WTC11 (cell line): ENCODE results near the gene GLIPR1L2. TPM values are rescaled to one million over a fixed set of nuclear protein-coding genes. Genes with fewer than 3 reads are reported as not detected.

ENCODE experiments used
- ATAC-seq: fragments of 200-7000 bp; cut with Tn5 transposase; 2 replicates; pipeline ENCODE4 v1.10.0; 2021; ENCODE audit warnings: mild to moderate bottlenecking, moderate library complexity
- CTCF ChIA-PET: fragments of 300-600 bp; sonication (Branson Sonifier 250); formaldehyde crosslinking; loops from one replicate; lab custom pipeline; 2021; ENCODE audit warnings: antibody characterized with exemption; lab: Charles Lee
- POLR2A ChIA-PET: fragments of 350-600 bp; sonication (Branson Sonifier 250); formaldehyde crosslinking; loops from one replicate; lab custom pipeline; 2021; ENCODE audit warnings: antibody characterized with exemption; lab: Charles Lee
- DNase-seq: peaks from one replicate; pipeline ENCODE4 v3.0.0; 2021; ENCODE audit warnings: low spot score
- H3K27ac Mint-ChIP-seq: 2 replicates; pipeline ENCODE4 v1.8.0; 2021; ENCODE audit warnings: mixed read lengths
- H3K27me3 Mint-ChIP-seq: 2 replicates; pipeline ENCODE4 v1.8.0; 2021; ENCODE audit warnings: low read depth, mild to moderate bottlenecking, moderate library complexity, mixed read lengths
- H3K36me3 Mint-ChIP-seq: 2 replicates; pipeline ENCODE4 v1.8.0; 2021; ENCODE audit warnings: mixed read lengths
- H3K4me1 Mint-ChIP-seq: 2 replicates; pipeline ENCODE4 v1.8.0; 2022; ENCODE audit warnings: mixed read lengths
- H3K4me3 Mint-ChIP-seq: 2 replicates; pipeline ENCODE4 v1.8.0; 2021; ENCODE audit warnings: mild to moderate bottlenecking, moderate library complexity, mixed read lengths
- H3K9me3 Mint-ChIP-seq: 2 replicates; pipeline ENCODE4 v1.8.0; 2021; ENCODE audit warnings: mixed read lengths
- CREB1 ChIP-seq: sonication (generic); formaldehyde crosslinking; IDR thresholded peaks from 2 replicates; pipeline ENCODE4 v1.8.0; 2023; ENCODE audit warnings: mild to moderate bottlenecking, missing genetic modification reagents
- FOXJ3 ChIP-seq: sonication (generic); formaldehyde crosslinking; IDR thresholded peaks from 2 replicates; pipeline ENCODE4 v1.9.0; 2021; ENCODE audit warnings: missing genetic modification reagents, mild to moderate bottlenecking, borderline replicate concordance
- GABPB1 ChIP-seq: sonication (generic); formaldehyde crosslinking; IDR thresholded peaks from 2 replicates; pipeline ENCODE4 v1.8.1; 2023; ENCODE audit warnings: mild to moderate bottlenecking, missing genetic modification reagents
- JUN ChIP-seq: sonication (generic); formaldehyde crosslinking; IDR thresholded peaks from 2 replicates; pipeline ENCODE4 v1.8.0; 2023; ENCODE audit warnings: mild to moderate bottlenecking, missing genetic modification reagents
- MYBL2 ChIP-seq: sonication (generic); formaldehyde crosslinking; IDR thresholded peaks from 2 replicates; pipeline ENCODE4 v1.8.1; 2023; ENCODE audit warnings: mild to moderate bottlenecking, moderate library complexity, missing genetic modification reagents
- NFATC4 ChIP-seq: fragments of 250-450 bp; sonication (Bioruptor Pico); IDR thresholded peaks from 2 replicates; pipeline ENCODE4 v1.9.0; 2021; ENCODE audit warnings: mild to moderate bottlenecking
- NFE2L1 ChIP-seq: sonication (generic); formaldehyde crosslinking; IDR thresholded peaks from 2 replicates; pipeline ENCODE4 v1.8.1; 2023; ENCODE audit warnings: missing genetic modification reagents
- OVOL2 ChIP-seq: fragments of 250-450 bp; sonication (Bioruptor Pico); IDR thresholded peaks from 2 replicates; pipeline ENCODE4 v1.9.0; 2021; ENCODE audit warnings: mild to moderate bottlenecking, borderline replicate concordance
- RELA ChIP-seq: sonication (generic); formaldehyde crosslinking; IDR thresholded peaks from 2 replicates; pipeline ENCODE4 v1.8.1; 2022; ENCODE audit warnings: missing genetic modification reagents, mild to moderate bottlenecking, borderline replicate concordance
- SOX15 ChIP-seq: fragments of 250-450 bp; sonication (Bioruptor Pico); IDR thresholded peaks from 2 replicates; pipeline ENCODE4 v1.9.0; 2021; ENCODE audit warnings: mild to moderate bottlenecking
- TCF7 ChIP-seq: sonication (generic); formaldehyde crosslinking; IDR thresholded peaks from 2 replicates; pipeline ENCODE4 v1.8.0; 2022; ENCODE audit warnings: mild to moderate bottlenecking, low read depth, missing genetic modification reagents, moderate library complexity
- ZNF232 ChIP-seq: sonication (generic); formaldehyde crosslinking; IDR thresholded peaks from 2 replicates; pipeline ENCODE4 v1.8.0; 2022; ENCODE audit warnings: mild to moderate bottlenecking, missing genetic modification reagents
- ZNF263 ChIP-seq: sonication (generic); formaldehyde crosslinking; IDR thresholded peaks from 2 replicates; pipeline ENCODE4 v1.8.1; 2022; ENCODE audit warnings: low read depth, mild to moderate bottlenecking, moderate library complexity, missing genetic modification reagents
- ZNF317 ChIP-seq: sonication (generic); formaldehyde crosslinking; IDR thresholded peaks from 2 replicates; pipeline ENCODE4 v1.8.1; 2023; ENCODE audit warnings: low read depth, mild to moderate bottlenecking, moderate library complexity, missing genetic modification reagents, borderline replicate concordance
- ZNF416 ChIP-seq: fragments of 250-450 bp; sonication (Bioruptor Pico); IDR thresholded peaks from 2 replicates; pipeline ENCODE4 v1.9.0; 2021; ENCODE audit warnings: mild to moderate bottlenecking, inconsistent platforms
- ZNF423 ChIP-seq: fragments of 250-450 bp; sonication (Bioruptor Pico); IDR thresholded peaks from 2 replicates; pipeline ENCODE4 v2.1.2; 2022; ENCODE audit warnings: mild to moderate bottlenecking, moderate library complexity
- total RNA-seq: library from RNA; stranded (reverse); gene quantifications from 3 replicates; pipeline ENCODE4 v1.2.3, GENCODE V29; 2021
- TF ChIP-seq, protein P1 (sequence below): sonication (generic); formaldehyde crosslinking; IDR thresholded peaks from 2 replicates; pipeline ENCODE4 v1.8.1; 2022; ENCODE audit warnings: mild to moderate bottlenecking, moderate library complexity, missing genetic modification reagents
- TF ChIP-seq, protein P2 (sequence below): sonication (generic); formaldehyde crosslinking; IDR thresholded peaks from 2 replicates; pipeline ENCODE4 v1.8.1; 2022; ENCODE audit warnings: missing genetic modification reagents, borderline replicate concordance
- TF ChIP-seq, protein P3 (sequence below): fragments of 250-450 bp; sonication (Bioruptor Pico); IDR thresholded peaks from 2 replicates; pipeline ENCODE4 v1.9.0; 2021; ENCODE audit warnings: mild to moderate bottlenecking
- TF ChIP-seq, protein P4 (sequence below): sonication (generic); formaldehyde crosslinking; IDR thresholded peaks from 2 replicates; pipeline ENCODE4 v1.8.1; 2023; ENCODE audit warnings: mild to moderate bottlenecking, missing genetic modification reagents
- TF ChIP-seq, protein P5 (sequence below): sonication (generic); formaldehyde crosslinking; IDR thresholded peaks from 2 replicates; pipeline ENCODE4 v1.8.0; 2022; ENCODE audit warnings: mild to moderate bottlenecking, missing genetic modification reagents
- TF ChIP-seq, protein P6 (sequence below): sonication (generic); formaldehyde crosslinking; IDR thresholded peaks from 2 replicates; pipeline ENCODE4 v1.8.1; 2022; ENCODE audit warnings: mild to moderate bottlenecking, missing genetic modification reagents, moderate library complexity, borderline replicate concordance

Gene GLIPR1L2
- total RNA-seq, 1 experiment from 2014 or later: not detected

DNA sequence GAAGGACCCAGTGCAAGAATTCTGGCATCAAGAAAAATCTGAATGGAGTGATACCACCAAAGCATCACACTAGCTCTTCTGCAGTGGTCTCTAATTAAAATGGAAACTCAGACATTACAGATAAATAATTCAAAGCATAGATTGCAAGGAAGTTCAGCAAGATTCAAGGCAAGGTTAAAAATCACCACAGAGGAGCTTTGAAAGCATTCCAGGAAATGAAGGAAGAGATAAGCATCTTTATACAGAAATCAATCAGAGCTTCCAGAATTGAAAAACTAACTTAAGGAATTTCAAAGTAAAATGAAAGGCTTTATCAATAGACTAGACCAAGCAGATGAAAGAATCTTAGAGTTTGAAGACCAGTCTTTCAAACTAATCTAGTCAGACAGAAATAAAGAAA, 69.3 kb downstream of the GLIPR1L2 start (continued):
- TF ChIP-seq ZNF416 (CRISPR knock-in tag) (no peak), TCF7 (CRISPR knock-in tag) (no peak), ZNF232 (CRISPR knock-in tag) (no peak), SOX15 (CRISPR knock-in tag) (no peak), ZNF423 (no peak), FOXJ3 (no peak), JUN (CRISPR knock-in tag) (no peak), NFATC4 (CRISPR knock-in tag) (no peak), RELA (CRISPR knock-in tag) (no peak)
- TF ChIP-seq, protein P1, sequence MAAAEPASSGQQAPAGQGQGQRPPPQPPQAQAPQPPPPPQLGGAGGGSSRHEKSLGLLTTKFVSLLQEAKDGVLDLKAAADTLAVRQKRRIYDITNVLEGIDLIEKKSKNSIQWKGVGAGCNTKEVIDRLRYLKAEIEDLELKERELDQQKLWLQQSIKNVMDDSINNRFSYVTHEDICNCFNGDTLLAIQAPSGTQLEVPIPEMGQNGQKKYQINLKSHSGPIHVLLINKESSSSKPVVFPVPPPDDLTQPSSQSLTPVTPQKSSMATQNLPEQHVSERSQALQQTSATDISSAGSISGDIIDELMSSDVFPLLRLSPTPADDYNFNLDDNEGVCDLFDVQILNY (CRISPR knock-in tag): no peak
- TF ChIP-seq, protein P2, sequence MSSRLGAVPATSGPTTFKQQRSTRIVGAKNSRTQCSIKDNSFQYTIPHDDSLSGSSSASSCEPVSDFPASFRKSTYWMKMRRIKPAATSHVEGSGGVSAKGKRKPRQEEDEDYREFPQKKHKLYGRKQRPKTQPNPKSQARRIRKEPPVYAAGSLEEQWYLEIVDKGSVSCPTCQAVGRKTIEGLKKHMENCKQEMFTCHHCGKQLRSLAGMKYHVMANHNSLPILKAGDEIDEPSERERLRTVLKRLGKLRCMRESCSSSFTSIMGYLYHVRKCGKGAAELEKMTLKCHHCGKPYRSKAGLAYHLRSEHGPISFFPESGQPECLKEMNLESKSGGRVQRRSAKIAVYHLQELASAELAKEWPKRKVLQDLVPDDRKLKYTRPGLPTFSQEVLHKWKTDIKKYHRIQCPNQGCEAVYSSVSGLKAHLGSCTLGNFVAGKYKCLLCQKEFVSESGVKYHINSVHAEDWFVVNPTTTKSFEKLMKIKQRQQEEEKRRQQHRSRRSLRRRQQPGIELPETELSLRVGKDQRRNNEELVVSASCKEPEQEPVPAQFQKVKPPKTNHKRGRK (CRISPR knock-in tag): no peak
- TF ChIP-seq, protein P3, sequence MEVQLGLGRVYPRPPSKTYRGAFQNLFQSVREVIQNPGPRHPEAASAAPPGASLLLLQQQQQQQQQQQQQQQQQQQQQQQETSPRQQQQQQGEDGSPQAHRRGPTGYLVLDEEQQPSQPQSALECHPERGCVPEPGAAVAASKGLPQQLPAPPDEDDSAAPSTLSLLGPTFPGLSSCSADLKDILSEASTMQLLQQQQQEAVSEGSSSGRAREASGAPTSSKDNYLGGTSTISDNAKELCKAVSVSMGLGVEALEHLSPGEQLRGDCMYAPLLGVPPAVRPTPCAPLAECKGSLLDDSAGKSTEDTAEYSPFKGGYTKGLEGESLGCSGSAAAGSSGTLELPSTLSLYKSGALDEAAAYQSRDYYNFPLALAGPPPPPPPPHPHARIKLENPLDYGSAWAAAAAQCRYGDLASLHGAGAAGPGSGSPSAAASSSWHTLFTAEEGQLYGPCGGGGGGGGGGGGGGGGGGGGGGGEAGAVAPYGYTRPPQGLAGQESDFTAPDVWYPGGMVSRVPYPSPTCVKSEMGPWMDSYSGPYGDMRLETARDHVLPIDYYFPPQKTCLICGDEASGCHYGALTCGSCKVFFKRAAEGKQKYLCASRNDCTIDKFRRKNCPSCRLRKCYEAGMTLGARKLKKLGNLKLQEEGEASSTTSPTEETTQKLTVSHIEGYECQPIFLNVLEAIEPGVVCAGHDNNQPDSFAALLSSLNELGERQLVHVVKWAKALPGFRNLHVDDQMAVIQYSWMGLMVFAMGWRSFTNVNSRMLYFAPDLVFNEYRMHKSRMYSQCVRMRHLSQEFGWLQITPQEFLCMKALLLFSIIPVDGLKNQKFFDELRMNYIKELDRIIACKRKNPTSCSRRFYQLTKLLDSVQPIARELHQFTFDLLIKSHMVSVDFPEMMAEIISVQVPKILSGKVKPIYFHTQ (CRISPR knock-in tag): no peak
- TF ChIP-seq, all 79 proteins: peak for 0

DNA sequence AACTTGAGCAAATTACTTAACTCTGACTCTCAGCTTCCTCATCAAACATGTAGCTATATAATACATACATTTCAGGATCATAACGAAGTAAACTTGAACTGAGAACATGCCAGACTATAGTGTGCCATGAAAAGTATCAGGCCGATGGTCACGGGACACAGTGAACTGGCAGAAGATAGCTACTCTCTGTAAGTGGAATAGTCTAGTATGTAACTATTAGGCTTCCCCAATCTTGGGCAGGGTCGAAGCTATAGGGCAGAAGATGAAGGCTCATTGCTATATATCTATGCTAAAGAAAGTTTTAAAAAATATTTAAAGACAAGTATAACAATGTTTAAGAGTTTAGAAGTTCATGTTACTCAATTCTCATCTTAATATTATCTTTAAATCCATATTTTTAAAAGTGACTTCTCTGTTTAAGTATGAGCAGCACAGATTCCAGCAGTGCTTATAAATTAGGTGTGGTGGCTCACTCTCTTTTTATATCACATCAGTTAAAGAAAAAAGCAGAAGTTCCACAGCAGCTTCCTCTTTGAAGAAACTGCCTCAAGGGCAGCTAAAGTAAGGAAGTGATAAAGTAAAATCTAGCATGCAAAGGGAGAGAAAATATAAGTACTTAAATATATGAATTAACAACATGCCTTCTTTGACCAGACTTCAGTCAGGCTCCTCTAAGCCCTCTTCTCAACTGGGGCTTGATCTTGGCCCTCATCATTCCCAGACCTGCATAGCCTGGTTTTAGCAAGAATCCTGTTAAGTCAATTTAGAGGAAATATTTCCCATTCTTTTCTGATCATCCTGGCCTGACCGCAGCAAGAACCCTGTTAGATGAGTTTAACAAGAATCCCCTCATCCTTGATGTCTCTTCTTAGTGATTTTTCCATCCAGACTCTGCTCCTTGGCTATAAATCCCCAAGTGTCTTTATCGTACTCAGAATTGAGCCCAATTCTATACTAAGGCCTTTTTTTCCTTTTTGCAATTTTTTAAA, 81.3 kb downstream of the GLIPR1L2 start:
- POLR2A ChIA-PET: no interaction called here
- H3K27ac Mint-ChIP-seq: no peak overlapping the region
- DNase-seq (no peak), ATAC-seq (no peak)
- no peak overlapping the region for H3K4me3 Mint-ChIP-seq
- peaks cover 7% of the 10 kb centered on the region for H3K9me3 Mint-ChIP-seq
- H3K27me3 Mint-ChIP-seq: no peaks in the 10 kb centered on the region
- CTCF ChIA-PET: no interaction called here
- peaks cover 16% of the 10 kb centered on the region for H3K4me1 Mint-ChIP-seq
- H3K36me3 Mint-ChIP-seq: no peaks in the 10 kb centered on the region
- TF ChIP-seq MYBL2 (CRISPR knock-in tag) (no peak), ZNF317 (no peak), OVOL2 (no peak), ZNF263 (CRISPR knock-in tag) (no peak), GABPB1 (no peak), NFE2L1 (CRISPR knock-in tag) (no peak), CREB1 (CRISPR knock-in tag) (no peak)
- TF ChIP-seq, protein P4, sequence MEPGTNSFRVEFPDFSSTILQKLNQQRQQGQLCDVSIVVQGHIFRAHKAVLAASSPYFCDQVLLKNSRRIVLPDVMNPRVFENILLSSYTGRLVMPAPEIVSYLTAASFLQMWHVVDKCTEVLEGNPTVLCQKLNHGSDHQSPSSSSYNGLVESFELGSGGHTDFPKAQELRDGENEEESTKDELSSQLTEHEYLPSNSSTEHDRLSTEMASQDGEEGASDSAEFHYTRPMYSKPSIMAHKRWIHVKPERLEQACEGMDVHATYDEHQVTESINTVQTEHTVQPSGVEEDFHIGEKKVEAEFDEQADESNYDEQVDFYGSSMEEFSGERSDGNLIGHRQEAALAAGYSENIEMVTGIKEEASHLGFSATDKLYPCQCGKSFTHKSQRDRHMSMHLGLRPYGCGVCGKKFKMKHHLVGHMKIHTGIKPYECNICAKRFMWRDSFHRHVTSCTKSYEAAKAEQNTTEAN: no peak
- TF ChIP-seq, protein P5, sequence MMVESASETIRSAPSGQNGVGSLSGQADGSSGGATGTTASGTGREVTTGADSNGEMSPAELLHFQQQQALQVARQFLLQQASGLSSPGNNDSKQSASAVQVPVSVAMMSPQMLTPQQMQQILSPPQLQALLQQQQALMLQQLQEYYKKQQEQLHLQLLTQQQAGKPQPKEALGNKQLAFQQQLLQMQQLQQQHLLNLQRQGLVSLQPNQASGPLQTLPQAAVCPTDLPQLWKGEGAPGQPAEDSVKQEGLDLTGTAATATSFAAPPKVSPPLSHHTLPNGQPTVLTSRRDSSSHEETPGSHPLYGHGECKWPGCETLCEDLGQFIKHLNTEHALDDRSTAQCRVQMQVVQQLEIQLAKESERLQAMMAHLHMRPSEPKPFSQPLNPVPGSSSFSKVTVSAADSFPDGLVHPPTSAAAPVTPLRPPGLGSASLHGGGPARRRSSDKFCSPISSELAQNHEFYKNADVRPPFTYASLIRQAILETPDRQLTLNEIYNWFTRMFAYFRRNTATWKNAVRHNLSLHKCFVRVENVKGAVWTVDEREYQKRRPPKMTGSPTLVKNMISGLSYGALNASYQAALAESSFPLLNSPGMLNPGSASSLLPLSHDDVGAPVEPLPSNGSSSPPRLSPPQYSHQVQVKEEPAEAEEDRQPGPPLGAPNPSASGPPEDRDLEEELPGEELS (CRISPR knock-in tag): no peak
- TF ChIP-seq, protein P1 (CRISPR knock-in tag): no peak
- TF ChIP-seq, protein P6, sequence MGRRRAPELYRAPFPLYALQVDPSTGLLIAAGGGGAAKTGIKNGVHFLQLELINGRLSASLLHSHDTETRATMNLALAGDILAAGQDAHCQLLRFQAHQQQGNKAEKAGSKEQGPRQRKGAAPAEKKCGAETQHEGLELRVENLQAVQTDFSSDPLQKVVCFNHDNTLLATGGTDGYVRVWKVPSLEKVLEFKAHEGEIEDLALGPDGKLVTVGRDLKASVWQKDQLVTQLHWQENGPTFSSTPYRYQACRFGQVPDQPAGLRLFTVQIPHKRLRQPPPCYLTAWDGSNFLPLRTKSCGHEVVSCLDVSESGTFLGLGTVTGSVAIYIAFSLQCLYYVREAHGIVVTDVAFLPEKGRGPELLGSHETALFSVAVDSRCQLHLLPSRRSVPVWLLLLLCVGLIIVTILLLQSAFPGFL (CRISPR knock-in tag): no peak
